GM21447 (cell line): ENCODE results near the gene PIP5K1B.

Experiments
- ATAC-seq: cut with Tn5 transposase; IDR thresholded peaks from one replicate; pipeline ENCODE4 v1.9.1; 2021; ENCODE audit not compliant: unreplicated experiment

The PIP5K1B gene

GRCh38 chr9:68895741-68896478 is 190.9 kb downstream of the PIP5K1B start:
- ATAC-seq, result peak; percentile 98

DNA sequence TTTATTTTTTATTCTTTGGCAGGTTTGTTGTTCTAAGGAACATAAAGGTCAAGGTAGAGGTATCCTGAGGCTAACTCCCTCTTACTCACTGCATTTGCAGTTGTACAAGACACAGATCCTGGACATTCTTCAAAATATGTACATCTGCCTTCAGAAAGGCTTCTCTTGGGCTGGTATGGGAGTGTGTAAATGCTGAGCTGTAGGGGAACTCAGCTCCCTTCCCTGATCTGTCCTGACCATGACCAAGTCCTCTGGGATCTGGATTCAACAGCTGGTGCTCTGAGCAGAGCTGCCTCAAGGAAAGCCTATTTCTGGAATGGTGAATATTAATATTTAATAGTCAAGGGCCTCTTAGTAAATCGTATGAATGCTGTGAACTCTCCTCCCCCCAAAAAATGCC is 191.4 kb downstream of the PIP5K1B start:
- ATAC-seq, result no peak

DNA sequence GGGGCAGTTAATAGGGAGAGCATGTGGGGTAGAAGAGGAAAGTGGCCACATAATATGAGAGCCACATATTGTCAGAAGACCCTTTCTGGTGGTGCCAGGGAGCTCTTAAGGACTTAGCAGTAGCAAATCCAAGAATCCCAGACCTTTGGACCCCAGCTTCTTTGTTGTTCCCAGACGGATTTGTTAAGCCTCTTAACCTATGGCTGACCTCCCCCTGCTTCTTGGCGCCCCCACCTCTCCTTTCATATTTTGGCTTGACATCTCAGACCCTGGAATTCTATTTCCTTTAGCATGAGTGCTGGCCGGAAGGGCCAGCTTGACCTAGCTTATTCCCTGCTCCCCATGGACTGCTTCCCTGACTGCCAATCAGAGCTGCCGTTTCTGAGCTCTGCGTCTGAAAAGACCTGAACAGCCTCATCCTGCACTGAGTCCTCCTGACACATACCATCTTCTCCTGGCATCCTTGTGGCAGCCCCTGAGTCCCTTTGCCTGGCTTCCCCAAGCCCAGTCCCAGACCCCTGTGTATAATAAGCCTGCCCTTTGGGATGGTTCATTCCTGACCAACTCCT is 192.6 kb downstream of the PIP5K1B start:
- ATAC-seq, result no peak

GRCh38 chr9:68898781-68899439 is 193.9 kb downstream of the PIP5K1B start:
- no peak for ATAC-seq

DNA sequence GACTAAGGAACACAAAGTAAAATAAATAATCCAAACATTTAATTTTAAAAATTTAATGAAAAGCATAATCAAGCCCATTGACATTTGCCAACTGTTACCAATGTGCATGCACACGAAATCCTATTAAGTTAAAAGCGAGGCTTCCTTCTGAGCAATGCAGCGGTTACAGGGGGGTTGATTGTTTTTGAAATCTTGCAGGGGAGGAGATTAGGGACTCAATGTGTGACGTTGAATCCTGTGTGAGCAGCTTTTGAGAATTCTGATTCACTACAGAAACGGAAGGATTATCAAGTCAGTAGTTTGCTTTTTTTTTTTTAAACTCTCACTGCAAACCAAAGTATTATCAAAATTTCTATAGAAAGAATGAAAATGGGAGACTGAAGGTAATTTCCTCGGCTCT is 199.4 kb downstream of the PIP5K1B start:
- no peak for ATAC-seq

DNA sequence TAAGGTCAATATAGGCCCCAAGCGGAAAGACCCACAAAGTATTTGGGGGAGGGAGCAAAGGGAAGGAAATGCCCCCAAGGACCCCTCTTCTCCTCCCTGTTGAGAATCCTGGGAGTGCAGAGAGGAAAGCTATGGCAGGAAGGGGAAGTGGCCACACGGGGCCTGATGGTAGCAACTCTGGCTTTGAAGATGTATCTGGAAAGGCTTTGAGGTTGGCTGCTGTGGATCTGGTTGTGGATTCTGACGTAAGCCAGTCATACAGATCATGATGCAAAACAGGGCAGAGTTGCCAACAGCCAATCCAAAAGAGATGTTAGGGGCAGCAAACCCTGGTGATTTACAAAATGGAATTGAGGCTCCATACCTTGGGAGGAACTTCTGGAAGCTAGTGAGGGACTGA is 200.1 kb downstream of the PIP5K1B start:
- no peak for ATAC-seq

- ATAC-seq, result no peak
Observed at GRCh38 chr9:68907910-68908309, 202.9 kb downstream of the PIP5K1B start.

DNA sequence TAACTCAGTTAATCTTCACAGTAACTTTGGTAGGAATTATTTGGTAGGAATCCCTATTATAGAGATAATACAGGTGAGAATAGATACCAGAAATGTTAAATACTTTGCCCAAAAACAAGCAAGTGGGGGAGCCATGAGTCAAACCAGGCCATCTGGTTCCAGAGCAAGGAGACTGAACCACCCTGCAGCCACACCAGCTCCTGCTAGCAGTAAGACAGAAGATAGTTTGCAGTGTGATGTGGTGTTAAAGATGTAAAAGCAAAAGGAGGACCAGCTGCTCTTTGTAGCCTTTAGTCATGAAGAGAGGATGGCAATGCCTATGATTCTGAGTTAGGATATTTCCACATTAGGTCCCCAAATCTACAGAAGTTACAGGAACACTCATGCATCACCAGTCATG is 207.5 kb downstream of the PIP5K1B start:
- ATAC-seq, result no peak

- ATAC-seq, result no peak
Observed at GRCh38 chr9:68913054-68913453, 208.0 kb downstream of the PIP5K1B start.

DNA sequence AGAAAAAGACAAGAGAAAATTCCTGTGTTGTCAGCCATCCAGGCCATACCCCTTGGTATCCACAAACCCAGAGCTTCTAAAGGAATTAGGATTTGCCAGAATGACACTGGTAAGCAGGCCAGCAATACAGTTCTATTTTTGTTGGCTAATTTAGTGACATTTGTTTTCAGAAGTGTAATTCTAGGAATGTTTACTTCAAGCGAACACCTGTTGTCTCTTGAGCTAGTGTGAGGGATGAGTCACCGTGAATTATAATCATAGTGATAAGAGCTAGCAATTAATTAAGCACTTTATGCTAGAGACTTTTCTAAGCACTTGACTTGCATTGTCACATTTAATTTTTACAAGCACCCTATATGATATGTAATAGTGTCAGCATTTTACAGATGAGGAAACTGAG is 209.7 kb downstream of the PIP5K1B start:
- ATAC-seq, result no peak

GRCh38 chr9:68919661-68920060 is 214.6 kb downstream of the PIP5K1B start:
- peak; percentile 43 for ATAC-seq

DNA sequence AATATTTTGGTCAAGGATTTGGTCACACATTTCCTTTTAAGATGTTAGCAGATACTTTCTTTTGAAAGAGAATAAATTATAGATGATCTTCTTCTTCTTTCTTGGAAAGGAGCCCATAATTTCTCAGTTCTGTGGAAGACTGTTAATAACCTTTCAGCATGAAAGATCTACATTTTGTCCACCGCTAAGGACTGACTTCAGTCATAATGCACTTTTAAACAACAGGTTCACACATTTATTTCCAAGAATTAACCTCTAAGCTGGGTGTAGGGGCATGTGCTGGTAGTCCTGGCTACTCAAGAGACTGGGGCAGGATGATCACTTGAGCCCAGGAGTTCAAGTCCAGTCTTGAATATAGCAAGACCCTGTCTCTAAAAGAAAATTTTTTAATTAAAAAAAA is 215.9 kb downstream of the PIP5K1B start:
- no peak for ATAC-seq

DNA sequence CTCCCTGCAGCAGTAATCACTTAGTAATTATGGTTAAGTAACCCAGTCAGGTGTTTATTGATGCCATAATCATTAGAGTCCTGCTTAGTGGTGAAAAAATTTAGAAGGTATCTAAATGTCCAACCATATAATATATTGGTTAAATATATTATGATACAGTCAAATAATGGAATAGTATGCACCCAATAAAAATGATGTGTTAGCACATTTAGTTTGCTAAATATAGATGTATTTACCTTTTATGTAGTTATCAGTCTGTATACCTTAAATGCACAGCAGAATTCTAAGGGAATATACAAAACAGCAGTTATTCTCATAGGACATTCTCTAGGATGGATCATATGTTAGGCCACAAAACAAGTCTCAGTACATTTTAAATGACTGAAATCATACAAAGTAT is 218.4 kb downstream of the PIP5K1B start:
- no peak for ATAC-seq

GRCh38 chr9:68925175-68925574 is 220.1 kb downstream of the PIP5K1B start:
- no peak for ATAC-seq

- no peak for ATAC-seq
Observed at GRCh38 chr9:68927165-68927564, 222.1 kb downstream of the PIP5K1B start.

DNA sequence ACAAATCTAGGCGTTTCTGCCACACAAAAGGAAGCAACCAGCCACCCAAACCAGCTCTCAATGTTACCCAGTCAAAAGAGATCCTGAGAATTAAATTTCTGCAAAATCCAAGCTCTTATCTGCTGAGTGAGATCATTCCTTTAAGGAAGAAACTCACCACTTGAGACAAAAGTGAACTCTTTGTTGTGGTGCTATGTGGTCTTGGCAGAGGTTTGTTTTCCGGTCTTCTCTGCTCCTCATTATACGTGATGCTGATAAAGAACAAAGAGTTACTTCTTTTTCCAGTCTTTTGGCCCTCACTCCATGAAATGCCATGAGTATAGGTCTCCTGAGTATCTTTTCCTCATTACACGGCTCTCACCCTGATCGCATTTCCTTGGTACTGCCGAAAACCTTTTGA is 226.8 kb downstream of the PIP5K1B start:
- ATAC-seq, result no peak

GRCh38 chr9:68932458-68932857 is 227.4 kb downstream of the PIP5K1B start:
- ATAC-seq, result no peak

DNA sequence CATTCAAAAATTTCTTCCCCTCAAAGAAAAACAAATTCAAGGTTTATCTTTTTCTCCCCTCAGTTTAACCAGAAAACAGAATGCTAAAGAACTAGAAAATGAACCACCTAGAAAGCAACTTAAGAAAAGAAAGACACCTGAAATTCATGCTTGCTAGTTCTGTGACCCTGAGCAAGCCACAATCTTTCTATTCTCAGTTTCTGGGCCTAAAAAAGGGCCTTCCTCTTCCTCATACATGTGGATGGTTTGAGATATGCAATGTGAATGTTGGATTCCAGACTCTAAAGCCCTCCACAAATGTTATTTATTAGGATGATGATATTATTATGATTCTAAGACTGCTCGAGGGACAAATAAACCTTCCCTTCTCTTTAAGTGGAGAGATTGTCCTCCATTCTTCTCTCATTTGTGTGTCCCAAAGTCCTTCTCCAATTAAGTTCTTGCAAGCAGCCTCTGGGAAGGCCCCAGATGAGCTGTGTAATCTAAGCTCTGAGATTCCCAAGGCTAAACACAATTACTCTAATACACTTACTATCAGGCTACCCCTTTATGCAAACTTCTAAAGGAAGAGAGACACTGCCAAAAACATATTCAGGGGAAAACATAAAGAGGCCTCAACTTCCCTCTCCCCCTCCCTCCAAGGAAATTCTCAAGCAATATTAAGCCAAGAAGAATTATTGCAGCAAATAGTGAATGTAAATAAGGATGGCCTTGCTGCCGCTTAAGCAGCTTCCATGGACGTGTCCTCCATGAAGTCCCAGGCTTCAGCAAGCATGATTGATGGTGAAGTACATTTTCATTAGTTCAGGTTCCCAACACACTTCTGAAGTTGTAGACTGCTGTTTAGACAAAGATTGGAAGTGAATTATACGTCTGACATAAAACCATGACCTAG is 228.6 kb downstream of the PIP5K1B start:
- ATAC-seq, result peak; percentile 97

DNA sequence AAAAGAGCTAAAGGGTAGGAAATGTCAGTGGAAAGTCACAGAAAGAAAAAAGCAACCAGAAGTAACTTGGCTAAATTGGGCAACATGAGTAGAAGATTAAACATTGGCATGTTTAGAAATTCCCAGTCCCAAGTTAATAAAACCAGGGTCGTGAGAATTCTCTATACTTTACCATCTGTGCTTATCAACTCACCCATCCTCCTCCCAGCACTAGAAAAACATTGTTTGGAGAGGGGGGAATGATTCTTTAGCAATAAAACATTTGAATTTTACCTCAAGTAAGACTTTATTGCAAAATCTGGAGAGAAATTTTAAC is 229.2 kb downstream of the PIP5K1B start:
- no peak for ATAC-seq

DNA sequence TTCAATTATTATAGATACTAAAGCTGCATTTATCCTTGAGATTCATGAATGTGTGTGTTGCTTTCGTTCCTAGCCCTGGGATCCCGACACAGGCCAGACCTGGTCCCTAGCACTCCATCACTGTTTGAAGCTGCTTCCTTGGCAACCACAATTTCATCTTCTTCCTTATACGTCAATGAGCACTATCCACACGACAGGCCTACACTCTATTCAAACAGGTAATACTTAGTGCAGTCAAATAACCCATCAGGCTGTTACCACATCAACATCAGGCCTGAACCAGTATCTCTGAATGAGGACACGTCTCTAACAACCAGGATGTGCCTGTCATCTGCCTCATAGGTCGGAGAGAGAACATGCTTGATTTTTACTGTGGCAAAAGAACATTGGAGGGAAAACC is 235.5 kb downstream of the PIP5K1B start:
- no peak for ATAC-seq

GRCh38 chr9:68941780-68942459 is 236.9 kb downstream of the PIP5K1B start:
- no peak for ATAC-seq
